ENCODE results near the gene LRTM1.

DNA sequence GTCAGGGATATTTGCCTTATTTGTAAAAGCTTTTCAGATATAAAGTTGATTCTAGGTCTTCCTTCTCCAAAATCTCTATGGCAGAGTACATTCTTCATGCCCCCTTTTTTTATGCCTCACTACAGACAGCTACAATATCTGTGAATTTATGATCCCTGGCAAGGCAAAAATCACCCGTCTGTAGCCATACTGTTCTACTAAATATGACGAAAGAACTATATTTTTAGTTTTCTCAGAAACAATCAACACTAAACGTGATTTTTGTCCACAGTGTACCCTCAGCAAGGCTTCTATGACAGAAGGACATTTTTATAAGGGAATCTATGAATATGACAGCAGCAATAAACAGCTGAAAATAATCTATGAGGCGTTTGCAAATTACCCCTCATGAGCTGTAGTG, 12.7 kb downstream of the LRTM1 start:
- TF ChIP-seq, protein P1, sequence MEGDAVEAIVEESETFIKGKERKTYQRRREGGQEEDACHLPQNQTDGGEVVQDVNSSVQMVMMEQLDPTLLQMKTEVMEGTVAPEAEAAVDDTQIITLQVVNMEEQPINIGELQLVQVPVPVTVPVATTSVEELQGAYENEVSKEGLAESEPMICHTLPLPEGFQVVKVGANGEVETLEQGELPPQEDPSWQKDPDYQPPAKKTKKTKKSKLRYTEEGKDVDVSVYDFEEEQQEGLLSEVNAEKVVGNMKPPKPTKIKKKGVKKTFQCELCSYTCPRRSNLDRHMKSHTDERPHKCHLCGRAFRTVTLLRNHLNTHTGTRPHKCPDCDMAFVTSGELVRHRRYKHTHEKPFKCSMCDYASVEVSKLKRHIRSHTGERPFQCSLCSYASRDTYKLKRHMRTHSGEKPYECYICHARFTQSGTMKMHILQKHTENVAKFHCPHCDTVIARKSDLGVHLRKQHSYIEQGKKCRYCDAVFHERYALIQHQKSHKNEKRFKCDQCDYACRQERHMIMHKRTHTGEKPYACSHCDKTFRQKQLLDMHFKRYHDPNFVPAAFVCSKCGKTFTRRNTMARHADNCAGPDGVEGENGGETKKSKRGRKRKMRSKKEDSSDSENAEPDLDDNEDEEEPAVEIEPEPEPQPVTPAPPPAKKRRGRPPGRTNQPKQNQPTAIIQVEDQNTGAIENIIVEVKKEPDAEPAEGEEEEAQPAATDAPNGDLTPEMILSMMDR (IDR thresholded peaks at IDR 0.05): no peak
- no peak for TF ChIP-seq POLR2AphosphoS5 (IDR thresholded peaks at IDR 0.05)
